ENCODE results near the gene KCNT1.

Gene KCNT1

DNA sequence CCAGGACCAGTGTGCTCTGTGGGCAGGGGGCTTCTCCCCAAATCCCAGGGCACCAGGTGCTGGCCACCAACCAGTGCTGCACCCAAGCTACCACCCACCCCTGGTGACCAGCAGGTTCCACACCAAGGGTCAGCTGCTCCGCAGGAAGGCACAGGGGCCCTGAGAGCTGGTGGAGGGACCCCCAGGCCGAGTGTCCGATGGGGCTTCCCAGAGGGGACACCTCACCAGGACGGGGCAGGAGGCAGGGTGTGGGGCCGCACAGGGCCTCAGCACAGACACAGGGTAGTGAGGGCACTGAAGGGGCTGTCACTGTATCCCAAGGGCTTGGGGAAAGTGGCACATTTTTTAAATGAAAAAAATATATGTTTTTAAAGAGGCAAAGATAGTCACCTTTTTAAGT, 20.8 kb upstream of the KCNT1 start:
- DNase-seq (ENCODE audit: insufficient read length, low spot score), result no peak
- no peak for TF ChIP-seq POLR2A (IDR thresholded peaks at IDR 0.05; ENCODE audit: low read depth, low read length)
- FAIRE-seq, result no peak

DNA sequence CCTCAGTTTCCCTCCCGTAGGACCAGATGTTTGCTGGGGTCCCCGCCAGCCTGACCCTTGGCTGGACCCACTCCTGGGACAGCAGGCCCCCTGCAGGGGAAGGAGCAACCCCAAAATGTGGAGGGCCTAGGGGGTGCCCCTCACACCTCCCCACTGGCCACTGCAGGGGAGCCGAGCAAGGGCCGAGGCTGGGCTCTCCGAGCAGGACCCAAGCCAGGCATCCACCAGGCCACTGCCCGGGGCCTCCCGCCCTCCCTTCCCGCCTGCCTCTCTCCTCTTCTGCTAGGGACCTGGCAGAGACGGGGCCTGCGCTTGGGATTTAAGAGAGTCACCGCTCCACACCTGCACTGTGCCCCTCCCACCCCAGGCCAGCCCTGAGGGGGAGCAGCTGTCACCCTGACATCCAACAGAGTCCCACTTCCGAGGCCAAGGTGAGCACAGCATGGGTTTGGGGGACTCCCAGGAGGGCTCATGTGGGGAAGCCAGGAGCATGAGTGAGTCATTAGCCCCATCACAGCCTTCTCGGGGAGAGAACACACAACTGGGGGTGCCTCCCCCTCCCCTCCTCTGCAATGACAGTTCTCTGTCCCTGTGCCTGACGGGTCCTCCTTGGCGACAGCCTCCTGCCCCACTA, 18.5 kb upstream of the KCNT1 start:
- TF ChIP-seq POLR2A (IDR thresholded peaks at IDR 0.05; ENCODE audit: low read depth, low read length), result no peak
- FAIRE-seq, result no peak

DNA sequence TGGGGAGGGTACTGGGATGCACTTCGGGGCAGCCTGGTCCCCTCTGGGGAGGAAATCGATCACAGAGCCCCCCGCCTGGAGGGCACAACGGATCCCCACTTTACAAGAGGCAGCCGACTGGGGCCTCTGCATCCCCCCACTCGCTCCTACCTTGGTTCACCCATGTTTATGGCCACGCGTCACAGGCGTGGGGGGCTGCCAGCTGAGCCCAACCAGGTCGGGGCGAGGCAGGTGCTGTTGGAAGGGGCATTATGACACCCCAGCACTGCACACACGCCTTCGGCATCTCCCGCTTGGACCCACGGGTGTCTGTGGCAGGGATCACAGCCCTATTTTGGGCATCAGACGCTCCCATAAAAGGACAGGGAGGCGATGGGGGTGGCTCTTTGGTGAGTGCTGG, 17.3 kb upstream of the KCNT1 start:
- no peak for FAIRE-seq
- DNase-seq (ENCODE audit: insufficient read length, low spot score), result no peak
- TF ChIP-seq POLR2A (IDR thresholded peaks at IDR 0.05; ENCODE audit: low read depth, low read length), result no peak

More for the DNA sequence above, 18.5 kb upstream of the KCNT1 start:
- no peak for DNase-seq (ENCODE audit: insufficient read length, low spot score)

DNA sequence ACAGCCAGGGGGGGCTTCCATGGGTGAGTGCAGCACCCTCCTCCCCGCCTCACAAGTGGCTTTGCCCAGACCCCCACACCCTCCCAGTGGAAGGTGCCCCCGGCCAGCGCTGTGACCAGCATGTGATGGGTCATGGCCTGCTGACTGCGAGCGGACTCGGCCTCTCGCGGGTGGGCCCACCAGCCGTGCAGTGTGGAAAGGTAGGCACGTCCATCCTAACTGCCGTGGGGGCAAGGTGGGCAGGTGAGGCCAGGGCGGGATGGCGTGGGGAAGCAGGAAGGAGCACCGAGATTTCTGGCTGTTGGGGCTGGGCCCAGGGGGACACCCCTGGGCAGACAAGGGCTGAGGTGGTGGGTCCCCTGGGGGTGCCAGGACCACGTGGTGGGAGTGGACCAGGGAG, 14.8 kb upstream of the KCNT1 start:
- FAIRE-seq, result no peak
- DNase-seq (ENCODE audit: insufficient read length, low spot score), result no peak
- TF ChIP-seq POLR2A (IDR thresholded peaks at IDR 0.05; ENCODE audit: low read depth, low read length), result no peak

DNA sequence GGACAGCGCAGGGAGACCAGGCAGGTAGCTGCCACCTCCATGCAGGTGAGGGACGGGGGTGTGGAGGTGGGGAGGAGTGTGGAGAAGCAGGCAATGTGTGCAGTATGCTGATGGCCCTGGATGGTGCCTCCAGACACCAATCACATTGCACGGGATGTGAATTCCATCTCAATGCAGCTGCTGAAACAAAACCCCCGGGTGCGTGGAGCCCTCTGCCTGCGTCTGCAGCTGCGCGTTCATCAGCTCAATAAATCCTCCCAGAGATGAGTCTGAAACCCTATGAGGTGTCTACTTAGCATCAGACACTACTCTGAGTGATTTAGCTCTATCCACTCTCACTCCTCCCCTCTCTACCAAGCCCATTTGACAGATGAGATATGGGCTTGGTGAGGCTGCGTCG, 13.0 kb upstream of the KCNT1 start:
- no peak for DNase-seq (ENCODE audit: insufficient read length, low spot score)
- no peak for TF ChIP-seq POLR2A (IDR thresholded peaks at IDR 0.05; ENCODE audit: low read depth, low read length)
- FAIRE-seq, result no peak

DNA sequence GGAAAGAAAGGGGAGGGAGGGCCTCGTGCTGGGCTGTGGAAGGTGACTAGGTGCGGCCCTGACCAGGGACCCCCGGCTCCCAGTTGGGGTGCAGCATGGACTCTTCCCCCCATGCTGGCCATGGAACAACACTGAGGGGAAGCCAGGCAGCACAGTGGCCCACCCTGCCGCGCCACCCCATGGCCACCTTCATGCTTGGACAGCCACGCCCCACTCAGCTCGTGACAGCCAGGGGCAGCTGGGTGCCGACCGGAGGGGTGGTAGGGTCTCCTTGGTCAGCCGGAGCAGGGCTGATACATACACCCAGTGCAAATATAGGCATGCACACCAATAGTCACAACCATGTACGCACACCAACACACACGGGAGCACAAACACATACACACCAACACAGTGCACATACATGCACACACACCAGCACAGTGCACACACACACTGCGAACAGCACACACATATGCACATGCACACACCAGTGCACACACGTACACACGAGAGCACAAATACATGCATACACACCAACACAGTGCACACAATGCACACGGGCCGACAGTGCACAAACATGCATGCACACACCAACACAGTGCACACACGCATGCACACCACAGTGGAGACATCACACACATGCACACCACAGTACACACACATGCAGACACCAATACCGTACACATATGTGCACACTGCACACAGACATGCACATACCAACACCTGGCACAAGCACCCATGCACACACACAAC, 11.0 kb upstream of the KCNT1 start:
- TF ChIP-seq POLR2A (IDR thresholded peaks at IDR 0.05; ENCODE audit: low read depth, low read length), result no peak
- no peak for FAIRE-seq
- no peak for DNase-seq (ENCODE audit: insufficient read length, low spot score)

DNA sequence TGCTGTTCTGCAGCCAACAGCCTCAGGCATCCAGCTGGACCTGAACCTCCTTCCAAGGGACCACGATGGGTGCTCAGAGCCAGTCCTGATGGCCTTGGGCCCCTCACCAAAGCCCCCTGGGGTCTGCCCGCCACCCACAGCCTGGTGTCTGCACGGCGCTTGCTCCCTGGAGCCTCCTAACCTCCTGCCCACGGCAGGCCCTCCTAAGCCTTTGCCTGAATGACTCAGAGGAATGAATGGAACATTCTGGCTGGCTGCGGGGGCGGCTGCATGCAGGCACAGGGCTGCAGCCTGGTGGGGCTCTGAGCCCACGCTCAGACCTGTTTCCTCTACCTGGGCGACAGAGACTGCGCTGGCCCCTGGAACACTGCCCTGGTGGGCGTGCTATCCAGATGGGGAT, 9.6 kb upstream of the KCNT1 start:
- no peak for FAIRE-seq
- no peak for DNase-seq (ENCODE audit: insufficient read length, low spot score)
- no peak for TF ChIP-seq POLR2A (IDR thresholded peaks at IDR 0.05; ENCODE audit: low read depth, low read length)

DNA sequence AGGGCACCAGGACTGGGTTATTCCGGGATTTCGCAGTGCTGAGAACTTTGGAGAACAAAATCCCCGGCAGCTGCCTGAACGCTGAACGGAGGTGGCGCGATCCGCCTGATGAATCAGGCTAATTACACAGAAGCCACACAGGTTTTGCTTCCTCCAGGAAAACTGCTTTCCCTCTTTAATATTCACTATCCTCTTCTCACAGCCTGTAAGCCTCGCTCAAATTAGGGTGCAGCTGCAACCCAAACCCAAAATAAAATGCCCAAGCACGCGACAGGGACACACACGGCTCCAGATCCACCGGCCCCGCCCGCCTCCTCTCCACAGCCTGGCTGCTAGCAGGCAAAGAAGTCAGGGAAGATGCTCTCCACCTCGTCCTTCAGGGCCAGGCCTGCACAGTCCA, 8.7 kb upstream of the KCNT1 start:
- no peak for TF ChIP-seq POLR2A (IDR thresholded peaks at IDR 0.05; ENCODE audit: low read depth, low read length)
- FAIRE-seq (no peak), DNase-seq (ENCODE audit: insufficient read length, low spot score) (no peak)

DNA sequence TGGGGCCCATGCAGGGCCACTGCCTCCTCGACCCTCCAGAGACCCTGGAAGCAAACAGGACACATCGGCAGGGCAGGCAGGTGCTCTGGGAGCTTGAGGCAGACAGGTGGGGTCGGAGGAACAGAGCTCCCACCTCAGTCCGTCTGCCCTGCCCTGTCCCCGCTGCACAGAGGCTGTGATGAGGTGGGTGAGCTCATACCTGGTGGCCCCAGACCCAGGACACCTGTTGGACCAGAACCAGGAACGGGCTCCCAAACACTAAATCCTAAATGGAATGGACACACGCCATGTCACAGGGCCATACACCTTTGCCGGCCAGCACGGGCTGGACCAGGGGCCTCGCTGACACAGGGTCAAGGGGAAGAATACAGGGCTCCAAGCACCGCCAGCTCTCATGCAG, 8.2 kb upstream of the KCNT1 start:
- no peak for DNase-seq (ENCODE audit: insufficient read length, low spot score)
- no peak for FAIRE-seq
- no peak for TF ChIP-seq POLR2A (IDR thresholded peaks at IDR 0.05; ENCODE audit: low read depth, low read length)

DNA sequence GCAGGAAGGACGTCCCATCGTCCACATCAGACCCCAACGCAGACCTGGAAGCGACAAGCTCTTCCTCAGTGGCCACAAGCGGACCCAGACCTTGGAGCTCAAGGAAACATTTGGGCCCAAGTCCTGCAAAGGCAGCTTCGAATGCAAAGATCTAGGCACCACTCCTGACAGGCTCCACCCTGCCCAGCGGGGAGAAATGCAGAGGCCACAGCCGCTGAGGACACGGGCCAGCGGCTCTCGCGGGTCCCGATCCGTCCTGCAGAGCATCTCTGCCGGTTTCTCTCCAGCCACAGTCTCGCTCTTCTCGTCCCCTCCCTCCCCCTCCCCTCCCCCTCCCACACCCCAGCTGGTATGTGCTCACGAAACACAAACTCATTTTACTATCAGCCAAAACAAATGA, 7.6 kb upstream of the KCNT1 start:
- no peak for DNase-seq (ENCODE audit: insufficient read length, low spot score)
- no peak for TF ChIP-seq POLR2A (IDR thresholded peaks at IDR 0.05; ENCODE audit: low read depth, low read length)
- FAIRE-seq, result no peak

DNA sequence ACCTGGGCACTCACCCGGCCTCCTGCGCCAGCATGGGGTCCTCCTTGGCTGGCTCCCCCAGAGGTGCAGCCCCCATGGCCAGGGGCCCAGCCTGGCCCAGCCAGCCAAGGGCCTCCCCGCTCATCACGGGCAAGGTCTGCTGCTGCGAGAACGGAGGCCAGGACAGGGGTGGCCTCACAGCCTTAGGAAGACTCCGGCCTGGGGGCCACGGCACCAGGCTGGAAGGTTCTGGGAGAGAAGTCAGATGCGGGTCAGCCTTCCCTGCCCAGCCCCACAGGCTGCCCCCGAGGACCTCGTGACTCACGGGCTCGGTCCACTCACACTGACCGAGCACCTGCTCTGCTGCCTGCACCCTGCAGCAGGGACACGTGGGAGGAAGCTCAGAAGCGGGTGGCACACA, 6.9 kb upstream of the KCNT1 start:
- DNase-seq (ENCODE audit: insufficient read length, low spot score), result no peak
- no peak for TF ChIP-seq POLR2A (IDR thresholded peaks at IDR 0.05; ENCODE audit: low read depth, low read length)
- no peak for FAIRE-seq

DNA sequence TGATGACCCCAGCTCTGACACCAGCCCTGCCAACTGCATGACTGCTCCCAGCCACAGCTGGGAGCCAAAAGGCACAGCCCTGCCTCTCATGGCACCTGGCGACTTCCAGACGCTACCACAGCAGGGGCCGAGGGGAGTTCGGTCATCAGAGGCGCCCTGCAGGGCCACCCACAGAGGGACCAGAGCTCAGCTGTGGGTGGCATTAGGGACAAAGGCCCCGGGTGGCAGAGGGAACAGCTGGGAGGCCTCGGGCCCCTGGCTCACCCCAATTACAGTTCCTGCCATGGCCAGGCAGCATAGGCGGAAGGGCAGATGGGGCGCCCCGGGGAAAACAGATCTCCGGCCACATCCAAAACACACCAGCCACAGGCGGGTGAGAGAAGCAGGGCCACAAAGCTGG, 6.3 kb upstream of the KCNT1 start:
- FAIRE-seq, result no peak

DNA sequence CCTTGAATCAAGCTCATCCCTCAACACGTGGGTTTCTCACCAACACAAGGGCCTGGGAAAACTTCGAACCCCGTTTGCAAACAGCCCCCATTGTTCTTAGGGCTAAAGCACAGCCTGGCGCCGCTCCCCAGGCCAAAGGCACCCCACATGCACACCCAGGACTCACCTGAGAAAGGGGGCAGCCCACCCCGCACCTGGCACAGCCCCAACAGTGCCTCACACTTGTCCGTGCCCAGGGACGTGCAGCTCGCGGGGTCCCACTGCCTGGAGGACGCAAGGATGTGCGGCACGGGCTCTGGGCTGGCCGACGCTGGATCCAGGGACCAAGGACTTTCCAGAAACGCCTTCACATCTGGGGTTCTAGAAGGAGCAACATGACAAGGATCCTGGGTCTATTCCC, 5.5 kb upstream of the KCNT1 start:
- no peak for TF ChIP-seq POLR2A (IDR thresholded peaks at IDR 0.05; ENCODE audit: low read depth, low read length)
- no peak for DNase-seq (ENCODE audit: insufficient read length, low spot score)
- FAIRE-seq, result no peak

More for the DNA sequence above, 6.3 kb upstream of the KCNT1 start:
- no peak for TF ChIP-seq POLR2A (IDR thresholded peaks at IDR 0.05; ENCODE audit: low read depth, low read length)
- no peak for DNase-seq (ENCODE audit: insufficient read length, low spot score)

DNA sequence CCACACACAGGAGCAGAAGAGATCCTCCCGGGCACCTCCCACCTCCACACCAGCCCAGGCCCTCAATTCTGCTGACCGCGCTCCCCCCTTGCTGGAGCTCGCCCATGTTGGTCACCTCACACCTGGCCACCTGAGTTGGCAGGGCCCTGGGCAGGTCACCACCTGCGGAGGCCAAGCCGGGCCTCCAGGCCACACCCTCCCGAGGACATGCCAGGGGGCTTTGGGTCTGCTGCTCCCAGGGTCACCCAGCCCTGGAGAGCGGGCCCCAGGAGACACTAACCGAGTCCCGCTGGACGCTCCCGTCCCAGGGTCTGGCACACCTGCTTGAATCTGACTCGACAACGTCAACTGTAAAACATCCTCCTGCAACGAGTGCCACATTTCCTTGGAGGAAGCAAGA, 4.8 kb upstream of the KCNT1 start:
- FAIRE-seq, result no peak
- TF ChIP-seq POLR2A (IDR thresholded peaks at IDR 0.05; ENCODE audit: low read depth, low read length), result no peak
- DNase-seq (ENCODE audit: insufficient read length, low spot score), result no peak

DNA sequence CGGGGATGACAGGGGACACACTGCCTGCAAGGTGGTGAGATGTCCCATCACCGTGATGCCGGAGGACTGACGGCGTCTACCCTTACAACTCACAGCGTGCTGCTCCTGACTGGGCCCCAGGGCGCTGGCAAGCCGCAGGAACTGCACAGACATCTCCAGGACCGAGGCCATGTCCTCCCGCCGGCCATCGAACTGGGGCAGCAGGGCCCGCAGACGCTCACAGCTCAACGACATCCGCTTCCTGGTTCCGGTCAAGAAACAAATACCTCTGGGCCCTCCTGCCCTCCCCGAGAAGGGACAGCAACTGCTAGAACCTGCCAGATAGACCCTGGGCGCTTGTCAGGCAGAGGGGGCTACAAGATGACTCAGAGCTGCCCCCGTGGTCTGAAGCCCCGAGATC, 3.7 kb upstream of the KCNT1 start:
- DNase-seq (ENCODE audit: insufficient read length, low spot score), result no peak
- TF ChIP-seq POLR2A (IDR thresholded peaks at IDR 0.05; ENCODE audit: low read depth, low read length), result no peak
- no peak for FAIRE-seq

Measured in H54 (cell line).